MCF 10A (cell line): ENCODE measurements around the gene KTI12. TPM values are rescaled to one million over a fixed set of nuclear protein-coding genes. Genes with fewer than 3 reads are reported as not detected.

Source experiments
- BruUV-seq: library from RNA; stranded (reverse); fragments of 400-500 nt; replicated peaks from 2 replicates; lab custom pipeline; 2021; lab: Mats Ljungman, UMichigan
- CTCF ChIA-PET: fragments of 300-600 bp; sonication (Branson Sonifier 250); formaldehyde crosslinking; extraction: SDS; loops from one replicate; lab custom pipeline; 2021; ENCODE audit warnings: antibody characterized with exemption, inconsistent platforms; lab: Yijun Ruan, JAX
- POLR2A ChIA-PET: fragments of 300-600, 350-650 bp; sonication (Branson Sonifier 250); formaldehyde crosslinking; extraction: SDS; loops from one replicate; lab custom pipeline; 2020; ENCODE audit warnings: antibody characterized with exemption, inconsistent platforms; lab: Yijun Ruan, JAX
- DNase-seq: peaks from one replicate; pipeline ENCODE4 v3.0.0-alpha.2; 2018; ENCODE audit not compliant: unreplicated experiment
- H3K27ac Mint-ChIP-seq: one replicate; pipeline ENCODE4 v1.8.0; 2022; ENCODE audit warnings: mild to moderate bottlenecking, low read depth, mixed read lengths; ENCODE audit not compliant: unreplicated experiment
- H3K27me3 Mint-ChIP-seq: one replicate; pipeline ENCODE4 v1.8.0; 2022; ENCODE audit warnings: mixed read lengths; ENCODE audit not compliant: insufficient read depth, unreplicated experiment
- H3K36me3 Mint-ChIP-seq: one replicate; pipeline ENCODE4 v1.8.0; 2022; ENCODE audit warnings: mild to moderate bottlenecking, moderate library complexity, mixed read lengths; ENCODE audit not compliant: insufficient read depth, unreplicated experiment
- H3K4me1 Mint-ChIP-seq: one replicate; pipeline ENCODE4 v1.8.0; 2022; ENCODE audit warnings: mixed read lengths; ENCODE audit not compliant: insufficient read depth, unreplicated experiment
- H3K4me3 Mint-ChIP-seq: one replicate; pipeline ENCODE4 v1.8.0; 2022; ENCODE audit warnings: mild to moderate bottlenecking, moderate library complexity, mixed read lengths; ENCODE audit not compliant: unreplicated experiment
- H3K9me3 Mint-ChIP-seq: one replicate; pipeline ENCODE4 v1.8.0; 2022; ENCODE audit warnings: mixed read lengths; ENCODE audit not compliant: unreplicated experiment
- intact Hi-C: fragments of 100-400 bp; cut with micrococcal nuclease; formaldehyde crosslinking; loops from 2 replicates; pipeline ENCODE4 v1.14.1; 2022
- total RNA-seq: library from RNA; stranded (reverse); gene quantifications from 2 replicates; pipeline ENCODE4 v1.2.3, GENCODE V29; 2022
- TF ChIP-seq, protein P1 (sequence below): fragments of 200-600 bp; IDR thresholded peaks from one replicate; pipeline ENCODE4 v1.8.0; 2022; ENCODE audit warnings: antibody characterized with exemption, mild to moderate bottlenecking; ENCODE audit not compliant: unreplicated experiment

The KTI12 gene
- total RNA-seq, 1 experiment from 2014 or later, result 7.0 TPM

DNA sequence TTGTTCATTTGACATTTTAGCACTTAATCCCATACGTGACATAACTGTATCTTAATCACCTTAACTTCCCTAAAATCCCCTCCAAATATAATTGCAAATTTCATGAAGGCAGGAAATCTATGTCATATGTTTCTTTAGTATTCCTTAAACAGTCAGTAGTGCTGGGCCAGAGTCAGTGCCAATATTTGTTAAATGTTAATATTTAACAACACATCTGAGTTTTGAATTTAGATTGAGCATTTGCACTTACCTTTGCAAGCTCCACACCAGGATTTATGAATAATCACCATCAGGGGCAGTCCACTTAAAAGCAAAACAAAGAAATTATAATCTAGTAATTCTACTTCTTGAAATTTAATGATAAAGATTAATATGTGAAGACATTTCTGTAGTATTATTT, 5.3 kb downstream of the KTI12 start:
- BruUV-seq, result no TSS peak
- H3K4me3 Mint-ChIP-seq, result no peak overlapping the region
- no peaks in the 10 kb centered on the region for H3K9me3 Mint-ChIP-seq

DNA sequence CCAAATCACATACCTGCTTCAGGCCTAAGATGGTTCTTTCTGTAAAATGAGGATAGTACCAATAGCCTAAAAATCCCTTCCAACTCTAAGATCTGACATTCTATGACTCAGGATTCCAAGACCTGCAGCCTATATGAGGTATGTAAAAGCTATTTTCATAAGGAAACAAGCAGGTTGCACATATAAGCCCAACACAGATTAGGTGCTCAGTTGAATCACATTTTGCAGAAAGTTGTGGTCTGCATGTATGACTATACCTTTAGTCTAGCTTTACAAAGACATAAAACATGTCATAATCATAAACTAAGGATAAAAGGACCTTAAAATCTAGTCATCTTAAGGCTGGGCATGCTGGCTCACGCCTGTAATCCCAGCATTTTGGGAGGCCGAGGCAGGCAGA, 7.3 kb downstream of the KTI12 start:
- Mint-ChIP-seq H3K27me3 (no peaks in the 10 kb centered on the region), H3K27ac (no peak overlapping the region), H3K9me3 (no peaks in the 10 kb centered on the region), H3K4me1 (peaks cover 13% of the 10 kb centered on the region), H3K36me3 (peaks cover 67% of the 10 kb centered on the region), H3K4me3 (no peak overlapping the region)
- no peak for DNase-seq
- intact Hi-C loops, result no loop called here
- ChIA-PET POLR2A (interaction anchor here (0.6 kb wide), 1 partner anchor 303 kb away, joined by 3 read pairs; no protein-coding TSS in a partner anchor), CTCF (no interaction called here)
- BruUV-seq, result no TSS peak
- TF ChIP-seq, protein P1, sequence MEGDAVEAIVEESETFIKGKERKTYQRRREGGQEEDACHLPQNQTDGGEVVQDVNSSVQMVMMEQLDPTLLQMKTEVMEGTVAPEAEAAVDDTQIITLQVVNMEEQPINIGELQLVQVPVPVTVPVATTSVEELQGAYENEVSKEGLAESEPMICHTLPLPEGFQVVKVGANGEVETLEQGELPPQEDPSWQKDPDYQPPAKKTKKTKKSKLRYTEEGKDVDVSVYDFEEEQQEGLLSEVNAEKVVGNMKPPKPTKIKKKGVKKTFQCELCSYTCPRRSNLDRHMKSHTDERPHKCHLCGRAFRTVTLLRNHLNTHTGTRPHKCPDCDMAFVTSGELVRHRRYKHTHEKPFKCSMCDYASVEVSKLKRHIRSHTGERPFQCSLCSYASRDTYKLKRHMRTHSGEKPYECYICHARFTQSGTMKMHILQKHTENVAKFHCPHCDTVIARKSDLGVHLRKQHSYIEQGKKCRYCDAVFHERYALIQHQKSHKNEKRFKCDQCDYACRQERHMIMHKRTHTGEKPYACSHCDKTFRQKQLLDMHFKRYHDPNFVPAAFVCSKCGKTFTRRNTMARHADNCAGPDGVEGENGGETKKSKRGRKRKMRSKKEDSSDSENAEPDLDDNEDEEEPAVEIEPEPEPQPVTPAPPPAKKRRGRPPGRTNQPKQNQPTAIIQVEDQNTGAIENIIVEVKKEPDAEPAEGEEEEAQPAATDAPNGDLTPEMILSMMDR, result no peak

More for the DNA sequence above, 5.3 kb downstream of the KTI12 start:
- peaks cover 52% of the 10 kb centered on the region for H3K36me3 Mint-ChIP-seq
- POLR2A ChIA-PET, result interaction anchor here (1.0 to 1.1 kb wide), 2 partner anchors 79 to 149 kb away, joined by 3 to 4 read pairs; no protein-coding TSS in a partner anchor
- no peaks in the 10 kb centered on the region for H3K27me3 Mint-ChIP-seq
- TF ChIP-seq, protein P1, result no peak
- CTCF ChIA-PET, result interaction anchor here (0.6 kb wide), 1 partner anchor 27 kb away, joined by 3 read pairs; no protein-coding TSS in a partner anchor
- H3K27ac Mint-ChIP-seq, result no peak overlapping the region
- intact Hi-C loops, result no loop called here
- no peak for DNase-seq
- peaks cover 18% of the 10 kb centered on the region for H3K4me1 Mint-ChIP-seq

DNA sequence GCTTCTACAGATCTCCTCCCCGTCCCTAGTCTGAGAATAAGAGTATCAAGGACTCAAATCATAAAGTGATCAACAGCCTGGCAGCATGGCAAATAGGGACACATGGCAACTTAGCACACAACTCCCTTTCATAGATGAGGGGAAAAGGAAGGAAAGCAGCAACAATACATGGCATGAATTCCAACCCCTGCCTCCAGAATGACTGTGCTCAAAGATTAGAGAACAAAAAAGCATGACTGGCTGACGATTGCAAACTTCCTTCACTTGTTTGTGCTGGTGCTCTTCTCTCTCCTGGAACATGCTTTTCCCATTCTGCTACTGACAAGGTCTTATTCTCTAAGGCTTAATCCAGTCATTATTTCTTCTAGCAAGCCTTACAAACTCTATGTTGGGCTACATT, 11.5 kb downstream of the KTI12 start:
- no peaks in the 10 kb centered on the region for H3K27me3 Mint-ChIP-seq
- peaks cover 65% of the 10 kb centered on the region for H3K36me3 Mint-ChIP-seq
- H3K9me3 Mint-ChIP-seq, result no peaks in the 10 kb centered on the region
- ChIA-PET POLR2A (interaction anchor here (2.0 kb wide), 1 partner anchor 10 kb away, joined by 4 read pairs; no protein-coding TSS in a partner anchor), CTCF (interaction anchor here (0.5 to 0.8 kb wide), 2 partner anchors 41 to 124 kb away, joined by 3 read pairs; no protein-coding TSS in a partner anchor)
- no TSS peak for BruUV-seq
- TF ChIP-seq, protein P1, result no peak
- H3K4me3 Mint-ChIP-seq, result no peak overlapping the region
- intact Hi-C loops, result no loop called here
- H3K27ac Mint-ChIP-seq, result no peak overlapping the region
- no peak for DNase-seq
- no peaks in the 10 kb centered on the region for H3K4me1 Mint-ChIP-seq

DNA sequence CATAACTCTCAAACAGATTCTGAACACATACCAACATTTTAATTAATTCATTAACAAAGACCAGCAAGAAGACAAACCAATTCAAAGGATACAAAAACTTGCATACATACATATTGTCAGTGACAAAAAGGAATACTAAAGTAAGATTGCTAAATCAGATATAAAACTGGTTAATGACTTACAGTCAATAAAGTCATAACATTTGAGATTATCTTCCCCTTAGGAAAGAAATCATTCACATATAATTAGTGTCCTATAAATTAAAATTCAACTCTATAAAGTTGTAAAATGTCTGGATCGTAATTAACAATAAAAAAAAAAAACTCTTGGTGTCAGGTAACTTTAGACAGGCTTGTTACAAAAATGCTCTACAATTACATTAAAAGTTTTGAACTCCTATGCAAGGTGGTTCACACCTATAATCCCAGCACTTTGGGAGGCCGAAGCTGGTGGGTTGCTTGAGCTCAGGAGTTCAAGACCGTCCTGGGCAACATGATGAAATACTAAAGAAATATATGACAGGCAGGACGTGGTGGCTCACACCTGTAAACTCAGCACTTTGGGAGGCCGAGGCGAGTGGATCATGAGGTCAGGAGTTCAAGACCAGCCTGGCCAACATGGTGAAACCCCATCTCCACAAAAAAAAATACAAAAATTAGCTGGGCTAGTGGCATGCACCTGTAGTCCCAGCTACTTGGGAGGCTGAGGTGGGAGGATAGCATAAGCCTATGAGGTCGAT, 25.4 kb downstream of the KTI12 start:
- H3K27ac Mint-ChIP-seq, result no peak overlapping the region
- no peak overlapping the region for H3K4me3 Mint-ChIP-seq
- no TSS peak for BruUV-seq
- CTCF ChIA-PET, result interaction anchor here (0.5 to 1.2 kb wide), 4 partner anchors 12 to 114 kb away, joined by 3 to 5 read pairs (median 4); no protein-coding TSS in a partner anchor
- TF ChIP-seq, protein P1, result no peak
- no peak for DNase-seq
- POLR2A ChIA-PET, result no interaction called here
- H3K9me3 Mint-ChIP-seq, result no peaks in the 10 kb centered on the region
- H3K4me1 Mint-ChIP-seq, result no peaks in the 10 kb centered on the region
- intact Hi-C loops, result no loop called here
- H3K27me3 Mint-ChIP-seq, result no peaks in the 10 kb centered on the region
- H3K36me3 Mint-ChIP-seq, result no peaks in the 10 kb centered on the region
